Cerebellar cortex (tissue), 1 donor: ENCODE data around the gene MRPS26.
A peak's percentile ranks its signal among the peaks of the same experiment; 100 is the strongest.
"Not testable (repeated sequence)": the region's sequence is repeated elsewhere in the genome, so short reads cannot be mapped to it uniquely, and the experiment has no call there.

Experiments
- DNase-seq: peaks from one replicate; pipeline ENCODE4 v3.0.0-alpha.2; 2015; ENCODE audit warnings: low spot score

Gene MRPS26

GRCh38 chr20:3042625-3043024, 3.2 kb upstream of the MRPS26 start:
- DNase-seq = no peak

- no peak for DNase-seq
Measured at GRCh38 chr20:3043322-3043721, 2.5 kb upstream of the MRPS26 start, which contains the start of gene GNRH2. TSS of gene GNRH2 (plus strand) at chr20:3043622. CDS start at chr20:3044415, 793 bp downstream.

GRCh38 chr20:3044336-3044965, 1.4 kb upstream of the MRPS26 start:
- DNase-seq = no peak

GRCh38 chr20:3045042-3045815, 623 bp upstream of the MRPS26 start:
- peak; percentile 89 for DNase-seq

- peak; percentile 35 for DNase-seq
Measured at GRCh38 chr20:3046677-3047462, 1.0 kb downstream of the MRPS26 start.

DNA sequence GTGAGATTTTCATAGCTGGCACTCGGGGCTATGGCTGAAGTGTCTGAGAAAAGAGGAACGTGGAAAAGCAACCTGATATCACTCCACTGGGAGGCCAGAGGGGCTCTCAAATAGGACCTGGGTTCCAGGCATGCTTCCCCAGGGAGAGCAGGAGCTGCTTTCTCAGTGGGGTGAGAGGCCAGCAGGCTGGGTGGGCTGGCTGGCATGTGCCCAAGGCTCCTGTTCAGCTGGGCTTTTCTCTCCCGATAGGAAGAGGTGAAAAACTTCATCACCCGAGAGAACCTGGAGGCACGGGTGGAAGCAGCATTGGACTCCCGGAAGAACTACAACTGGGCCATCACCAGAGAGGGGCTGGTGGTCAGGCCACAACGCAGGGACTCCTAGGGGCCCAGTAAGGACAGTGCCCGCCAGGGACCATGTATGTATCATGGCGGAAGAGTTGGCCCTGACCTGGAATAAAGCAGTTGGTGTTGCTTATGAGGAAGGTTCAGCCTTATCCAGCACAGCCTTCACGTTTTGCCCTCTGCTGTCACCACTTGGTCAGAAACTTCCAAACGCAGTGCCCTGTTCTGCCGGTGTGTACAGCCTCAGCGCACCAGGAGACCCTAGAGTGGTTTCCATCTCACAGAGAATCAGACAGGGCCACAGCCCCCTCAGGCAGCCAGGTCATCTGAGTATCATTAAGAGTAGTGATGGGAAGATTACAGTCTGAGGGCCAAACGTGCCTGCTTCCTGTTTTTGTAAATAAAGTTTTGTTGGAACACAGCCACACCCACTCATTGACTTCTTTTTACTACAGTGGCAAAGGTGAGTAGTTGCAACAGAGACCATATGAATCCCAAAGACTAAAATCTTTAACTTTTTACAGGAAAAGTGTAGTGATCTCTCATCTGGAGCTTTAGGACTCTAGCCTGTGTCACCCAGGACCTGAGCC, 1.9 kb downstream of the MRPS26 start:
- no peak for DNase-seq

GRCh38 chr20:3051385-3052019, 5.7 kb downstream of the MRPS26 start:
- no peak for DNase-seq

DNA sequence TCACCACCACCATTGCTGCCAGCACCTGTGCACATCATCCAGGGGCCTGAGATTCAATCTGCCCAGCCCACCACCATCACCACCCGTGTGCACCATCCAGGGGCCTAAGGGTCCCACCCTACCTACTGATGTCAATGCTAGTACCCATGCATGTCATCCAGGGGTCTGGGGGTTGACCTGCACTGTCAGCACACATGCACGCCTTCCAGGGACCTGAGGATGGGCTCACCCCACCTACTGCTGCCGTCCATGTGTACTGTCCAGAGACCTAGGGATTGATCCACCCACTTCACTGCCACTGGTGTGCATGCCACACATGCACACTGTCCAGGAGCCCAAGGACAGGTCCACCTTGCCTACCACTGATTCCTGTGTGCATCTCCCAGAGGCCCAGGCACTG, 13.6 kb downstream of the MRPS26 start:
- no peak for DNase-seq

GRCh38 chr20:3064119-3064518, 18.3 kb downstream of the MRPS26 start:
- not testable (repeated sequence) for DNase-seq

- no peak for DNase-seq
Measured at GRCh38 chr20:3067139-3068014, 21.5 kb downstream of the MRPS26 start.

DNA sequence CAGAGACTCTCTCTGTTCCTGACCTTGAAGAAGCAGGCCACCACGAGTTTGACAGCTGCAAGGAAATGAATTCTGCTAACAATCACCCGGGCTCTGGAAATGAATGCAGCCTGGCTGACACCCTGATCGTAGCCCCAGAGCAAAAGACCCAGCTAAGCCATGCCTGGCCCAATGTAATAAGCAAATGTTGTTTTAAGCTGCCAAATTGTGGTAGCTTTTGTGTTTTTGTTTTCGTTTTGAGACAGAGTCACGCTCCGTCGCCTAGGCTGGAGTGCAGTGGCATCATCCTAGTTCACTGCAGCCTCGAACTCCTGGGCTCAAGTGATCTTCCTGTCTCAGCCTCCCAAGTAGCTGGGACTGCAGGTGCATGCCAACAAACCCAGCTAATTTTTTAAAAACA, 22.2 kb downstream of the MRPS26 start:
- no peak for DNase-seq

- no peak for DNase-seq
Measured at GRCh38 chr20:3068986-3069900, 23.4 kb downstream of the MRPS26 start.

DNA sequence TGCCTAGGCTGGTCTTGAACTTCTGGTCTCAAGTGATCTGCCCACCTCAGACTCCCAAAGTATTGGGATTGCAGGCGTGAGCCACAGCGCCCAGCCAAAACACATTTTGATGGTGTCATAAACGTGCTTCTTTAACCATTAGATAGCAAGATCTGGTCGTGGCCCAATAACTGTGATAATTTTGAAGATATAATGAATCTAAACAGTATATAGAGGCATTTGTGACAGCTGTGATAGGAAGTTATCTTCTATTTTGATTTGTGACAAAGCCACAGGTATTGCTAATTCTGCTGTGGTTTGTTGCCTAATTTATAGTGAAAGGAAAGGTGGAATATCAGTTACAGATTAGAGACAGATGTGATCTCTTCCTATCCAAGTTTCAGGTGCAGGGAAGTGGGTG, 24.9 kb downstream of the MRPS26 start:
- DNase-seq = no peak

- no peak for DNase-seq
Measured at GRCh38 chr20:3071266-3071609, 25.4 kb downstream of the MRPS26 start.

GRCh38 chr20:3071610-3072529, 26.0 kb downstream of the MRPS26 start, which contains the start of gene OXT:
TSS of gene OXT (plus strand) at chr20:3071620. CDS start at chr20:3071656, 36 bp downstream.
- no peak for DNase-seq

- DNase-seq = no peak
Measured at GRCh38 chr20:3072530-3073250, 26.8 kb downstream of the MRPS26 start.

GRCh38 chr20:3073251-3073643, 27.4 kb downstream of the MRPS26 start:
- not testable (repeated sequence) for DNase-seq
